ENCODE measurements around the gene ANXA7.
"Not testable (repeated sequence)": the region's sequence is repeated elsewhere in the genome, so short reads cannot be mapped to it uniquely, and the experiment has no call there.

ANXA7 gene

GRCh38 chr10:73408061-73408460 is 5.8 kb downstream of the ANXA7 start:
- no peak for DNase-seq (ENCODE audit: low read depth in 3 of 3)

DNA sequence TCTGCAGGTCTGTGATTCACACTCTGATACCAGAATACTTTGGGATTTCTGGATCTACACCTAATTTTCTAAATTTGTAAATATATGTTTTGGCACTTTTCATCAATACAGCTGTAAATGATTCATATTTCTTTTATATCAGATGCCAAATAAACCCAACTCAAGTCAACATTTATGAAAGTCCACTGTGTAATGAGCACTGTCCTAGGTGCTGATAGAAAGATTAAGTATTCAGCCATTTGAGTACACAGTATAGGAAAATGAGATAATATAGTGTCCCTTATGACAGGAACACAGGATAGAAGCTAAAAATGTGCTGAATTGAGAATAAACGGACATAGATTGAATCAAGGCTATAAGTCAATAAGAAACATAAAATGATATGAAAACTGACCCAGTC is 6.4 kb downstream of the ANXA7 start:
- DNase-seq (ENCODE audit: low read depth in 3 of 3): no peak

- DNase-seq (ENCODE audit: low read depth in 3 of 3): no peak
Observed at GRCh38 chr10:73406846-73407245, 7.0 kb downstream of the ANXA7 start.

- DNase-seq (ENCODE audit: low read depth in 3 of 3): no peak
Observed at GRCh38 chr10:73405556-73405955, 8.3 kb downstream of the ANXA7 start.

GRCh38 chr10:73404690-73405089 is 9.2 kb downstream of the ANXA7 start:
- DNase-seq (ENCODE audit: low read depth in 3 of 3): no peak

DNA sequence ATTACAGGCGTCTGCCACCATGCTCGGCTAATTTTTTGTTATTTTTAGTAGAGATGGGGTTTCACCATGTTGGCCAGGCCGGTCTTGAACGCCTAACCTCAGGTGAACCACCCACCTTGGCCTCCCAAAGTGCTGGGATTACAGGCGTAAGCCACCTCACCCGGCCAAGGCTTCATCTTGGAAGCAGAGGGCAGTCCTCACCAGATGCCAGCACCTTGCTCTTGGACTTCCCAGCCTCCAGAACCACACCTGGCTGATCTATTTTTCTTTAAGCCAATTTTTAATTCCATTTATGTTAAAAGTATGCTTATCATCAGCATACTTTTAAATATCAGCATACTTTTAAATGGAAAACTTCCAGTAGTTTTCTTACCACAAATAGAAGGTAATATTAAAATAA is 12.2 kb downstream of the ANXA7 start:
- no peak for DNase-seq (ENCODE audit: low read depth in 3 of 3)

- DNase-seq (ENCODE audit: low read depth in 3 of 3): no peak
Observed at GRCh38 chr10:73399063-73399462, 14.8 kb downstream of the ANXA7 start.

DNA sequence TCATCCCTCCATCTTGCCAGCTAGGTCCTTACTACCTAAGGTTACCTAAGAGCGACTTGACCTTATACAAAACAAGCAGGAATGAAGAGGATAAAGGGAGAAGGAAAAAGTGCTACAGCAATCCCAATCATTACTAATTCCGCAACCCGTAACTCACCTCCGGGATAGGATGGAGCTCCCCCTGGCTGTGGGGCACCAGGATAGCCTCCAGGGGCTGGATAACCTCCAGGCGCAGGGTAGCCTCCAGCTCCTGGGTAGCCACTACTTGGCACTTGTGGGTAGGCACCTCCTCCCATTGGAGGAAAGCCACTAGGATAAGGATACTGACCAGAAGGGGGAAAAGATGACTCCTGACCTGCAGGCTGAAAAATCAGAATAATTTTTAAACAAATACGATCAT is 15.8 kb downstream of the ANXA7 start:
- no peak for DNase-seq (ENCODE audit: low read depth in 3 of 3)

- not testable (repeated sequence) for DNase-seq (ENCODE audit: low read depth in 3 of 3)
Observed at GRCh38 chr10:73394325-73394724, 19.5 kb downstream of the ANXA7 start.

GRCh38 chr10:73388228-73388627 is 25.6 kb downstream of the ANXA7 start:
- no peak for DNase-seq (ENCODE audit: low read depth in 3 of 3)

DNA sequence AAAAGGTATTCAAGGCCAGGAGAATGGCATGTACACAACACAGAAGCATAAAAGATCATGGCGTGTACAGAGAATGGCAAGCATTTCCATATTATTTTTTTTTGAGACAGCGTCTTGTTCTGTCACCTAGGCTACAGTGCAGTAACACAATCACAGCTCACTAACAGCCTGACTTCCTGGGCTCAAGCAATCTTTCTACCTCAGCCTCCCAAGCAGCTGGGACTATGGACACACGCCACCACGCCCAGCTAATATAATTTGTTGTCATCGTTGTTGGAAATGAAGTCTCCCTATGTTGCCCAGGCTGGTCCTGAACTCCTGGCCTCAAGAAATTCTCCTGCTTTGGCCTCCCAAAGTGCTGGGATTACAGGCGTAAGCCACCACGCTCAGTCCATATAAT is 27.3 kb downstream of the ANXA7 start:
- DNase-seq (ENCODE audit: low read depth in 3 of 3): no peak

GRCh38 chr10:73379064-73379748 is 34.7 kb downstream of the ANXA7 start:
- DNase-seq (ENCODE audit: low read depth in 3 of 3): no peak

GRCh38 chr10:73376679-73377078 is 37.2 kb downstream of the ANXA7 start:
- no peak for DNase-seq (ENCODE audit: low read depth in 3 of 3)

GRCh38 chr10:73368238-73368637 is 45.6 kb downstream of the ANXA7 start:
- no peak for DNase-seq (ENCODE audit: low read depth in 3 of 3)

DNA sequence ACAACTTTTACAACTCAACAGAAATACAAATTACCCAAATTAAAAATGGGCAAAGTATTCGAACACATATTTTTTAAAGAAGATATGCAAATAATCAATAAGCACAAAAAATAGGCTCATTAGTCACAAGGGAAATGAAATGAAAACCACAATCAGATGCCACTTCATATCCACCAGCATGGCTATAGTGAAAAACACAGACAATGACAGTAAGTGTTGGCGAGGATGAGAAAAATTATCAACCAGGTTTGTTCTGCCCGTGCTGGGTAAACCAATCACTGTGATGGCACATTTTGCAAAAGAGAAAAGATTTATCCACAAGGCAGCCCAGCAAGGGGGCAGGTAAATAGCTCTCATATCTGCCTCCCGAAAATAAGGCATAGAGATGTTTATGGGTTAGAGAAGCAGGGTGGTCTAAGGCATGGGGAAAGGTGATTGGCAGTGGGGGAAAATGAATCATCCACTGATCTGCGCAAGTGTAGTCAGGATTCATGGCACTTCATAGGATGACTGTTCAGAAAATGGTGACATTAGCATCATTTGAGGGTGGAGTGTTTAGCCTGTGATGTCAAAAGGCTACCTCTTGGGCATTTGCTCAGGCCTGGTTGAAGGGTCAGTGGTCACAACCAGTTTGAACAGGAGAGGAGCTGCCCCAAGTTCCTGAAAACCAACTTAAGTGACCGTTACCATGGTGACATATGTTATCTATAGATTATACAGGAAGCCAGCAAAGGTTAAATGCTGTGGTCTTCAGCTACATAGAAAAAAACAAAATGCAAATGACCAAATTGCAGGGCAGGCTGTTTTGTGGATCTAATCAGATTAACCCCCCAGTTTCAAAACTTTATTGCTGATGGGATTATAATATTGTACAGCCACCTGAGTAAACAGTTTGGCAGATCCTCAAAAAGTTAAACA is 47.2 kb downstream of the ANXA7 start:
- DNase-seq (ENCODE audit: low read depth in 3 of 3): no peak

DNA sequence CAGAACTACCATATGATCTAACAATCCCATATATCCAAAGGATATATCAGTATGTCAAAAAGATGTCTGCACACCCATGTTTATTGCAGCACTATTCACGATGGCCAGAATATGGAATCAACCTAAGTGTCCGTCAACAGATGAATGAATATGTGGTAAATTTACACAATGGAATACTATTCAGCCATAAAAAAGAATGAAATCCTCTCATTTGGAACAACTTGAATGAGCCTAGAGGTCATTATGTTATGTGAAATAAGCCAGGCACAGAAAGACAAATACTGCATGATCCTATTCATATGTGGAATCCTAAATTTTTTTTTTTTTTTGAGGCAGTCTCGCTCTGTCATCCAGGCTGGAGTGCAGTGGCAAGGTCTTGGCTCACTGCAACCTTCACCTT is 48.9 kb downstream of the ANXA7 start:
- DNase-seq (ENCODE audit: low read depth in 3 of 3): no peak

GRCh38 chr10:73359492-73359891 is 54.4 kb downstream of the ANXA7 start:
- DNase-seq (ENCODE audit: low read depth in 3 of 3): no peak

GRCh38 chr10:73358331-73359279 is 55.3 kb downstream of the ANXA7 start, which contains the start of gene CFAP70:
TSS of gene CFAP70 (minus strand) at chr10:73358864. CDS start at chr10:73354796, 4,068 bp downstream.
- peak; percentile 81 to 88 (median 88) for DNase-seq (ENCODE audit: low read depth in 3 of 3)

DNA sequence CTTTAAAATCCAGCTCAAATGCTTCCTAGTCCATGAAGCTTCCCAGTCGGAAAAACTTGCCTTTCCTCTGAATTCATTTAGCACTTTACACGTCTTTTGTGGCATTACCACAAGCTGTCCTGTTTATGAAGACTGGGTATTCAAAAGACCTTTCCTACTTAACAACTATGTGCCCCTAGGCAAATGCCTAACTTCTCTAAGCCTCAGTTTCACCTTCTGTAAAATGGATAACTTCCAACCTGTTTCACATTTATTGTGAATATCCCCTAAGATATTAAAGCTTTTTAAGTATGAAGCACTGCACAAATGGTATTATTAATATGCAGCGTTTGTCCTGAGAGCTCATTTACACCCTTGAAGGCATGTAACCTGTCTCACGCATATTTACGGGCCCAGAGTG is 56.0 kb downstream of the ANXA7 start:
- DNase-seq (ENCODE audit: low read depth in 3 of 3): no peak

- no peak for DNase-seq (ENCODE audit: low read depth in 3 of 3)
Observed at GRCh38 chr10:73357166-73357565, 56.7 kb downstream of the ANXA7 start.

DNA sequence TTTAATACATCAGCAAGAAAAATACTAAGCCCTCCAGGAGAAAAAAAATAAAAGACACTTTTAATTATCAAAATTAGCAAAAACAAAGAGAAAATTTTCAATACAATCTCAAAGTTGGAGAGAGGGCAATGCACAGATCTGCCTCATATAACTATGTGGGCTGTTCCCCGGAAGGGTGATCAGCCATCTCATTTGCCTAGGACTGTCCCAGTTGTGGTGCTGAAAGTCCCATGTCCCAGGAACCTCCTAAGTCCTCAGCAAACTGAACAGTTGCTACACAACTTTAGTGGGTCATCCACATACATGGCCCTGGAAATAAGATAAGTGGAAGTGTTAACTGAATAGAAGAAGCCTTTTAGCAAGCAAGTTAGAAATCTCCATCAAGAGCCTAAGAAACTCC is 69.6 kb downstream of the ANXA7 start:
- DNase-seq (ENCODE audit: low read depth in 3 of 3): no peak

DNA sequence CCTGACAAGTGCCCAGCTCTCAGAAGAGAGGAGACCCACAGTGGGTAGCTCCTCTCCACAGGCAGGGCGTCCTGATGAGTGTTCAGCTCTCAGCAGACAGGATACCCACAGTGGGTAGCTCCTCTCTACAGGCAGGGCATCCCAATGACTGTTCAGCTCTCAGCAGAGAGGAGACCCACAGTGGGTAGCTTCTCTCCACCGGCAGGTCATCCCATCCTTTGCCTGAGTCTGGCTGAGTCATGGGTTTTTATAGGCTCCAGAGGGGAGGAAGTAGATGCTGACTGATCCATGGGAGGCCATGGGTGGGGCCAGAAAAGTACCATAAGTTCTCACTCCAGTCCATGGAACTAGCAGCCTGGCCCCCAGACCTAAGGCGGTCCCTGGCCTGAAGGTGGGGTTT is 73.7 kb downstream of the ANXA7 start:
- no peak for DNase-seq (ENCODE audit: low read depth in 3 of 3)

All from stimulated activated CD4-positive, alpha-beta T cell treated with anti-CD3 and anti-CD28 coated beads, TNF-alpha, amount 100 ng/mL, for 48 hours (primary cell).